Mesothelial cell of epicardium (in vitro differentiated cells): ENCODE measurements around the gene PPP1CC. TPM values are rescaled to one million over a fixed set of nuclear protein-coding genes. Genes with fewer than 3 reads are reported as not detected.
A peak's percentile ranks its signal among the peaks of the same experiment; 100 is the strongest.
"Not testable (repeated sequence)": the region's sequence is repeated elsewhere in the genome, so short reads cannot be mapped to it uniquely, and the experiment has no call there.

Experiments
- DNase-seq, 2 experiments: peaks; one replicate each; pipeline ENCODE4 v3.0.0; 2021; ENCODE audit warnings: low spot score in 2 of 2; ENCODE audit not compliant: unreplicated experiment in 2 of 2
- H3K27ac Mint-ChIP-seq: 2 replicates; pipeline ENCODE4 v1.8.0; 2021; ENCODE audit warnings: mixed read lengths
- H3K27me3 Mint-ChIP-seq: 2 replicates; pipeline ENCODE4 v1.8.0; 2021; ENCODE audit warnings: low read depth, mixed read lengths
- H3K36me3 Mint-ChIP-seq: 2 replicates; pipeline ENCODE4 v1.8.0; 2021; ENCODE audit warnings: mixed read lengths
- H3K4me1 Mint-ChIP-seq: 2 replicates; pipeline ENCODE4 v1.8.0; 2021; ENCODE audit warnings: mixed read lengths
- H3K4me3 Mint-ChIP-seq: 2 replicates; pipeline ENCODE4 v1.8.0; 2021; ENCODE audit warnings: mild to moderate bottlenecking, moderate library complexity, mixed read lengths
- H3K9me3 Mint-ChIP-seq: 2 replicates; pipeline ENCODE4 v1.8.0; 2021; ENCODE audit warnings: mixed read lengths
- CTCF ChIP-seq: fragments of 200-600 bp; sonication (generic); IDR thresholded peaks from one replicate; pipeline ENCODE4 v1.5.0; 2021; ENCODE audit warnings: antibody characterized with exemption; ENCODE audit not compliant: unreplicated experiment
- total RNA-seq: library from RNA; stranded (reverse); gene quantifications from 3 replicates; pipeline ENCODE4 v1.2.1, GENCODE V29; 2021

Gene PPP1CC
- total RNA-seq, 1 donor from 2014 or later, result 150 TPM

DNA sequence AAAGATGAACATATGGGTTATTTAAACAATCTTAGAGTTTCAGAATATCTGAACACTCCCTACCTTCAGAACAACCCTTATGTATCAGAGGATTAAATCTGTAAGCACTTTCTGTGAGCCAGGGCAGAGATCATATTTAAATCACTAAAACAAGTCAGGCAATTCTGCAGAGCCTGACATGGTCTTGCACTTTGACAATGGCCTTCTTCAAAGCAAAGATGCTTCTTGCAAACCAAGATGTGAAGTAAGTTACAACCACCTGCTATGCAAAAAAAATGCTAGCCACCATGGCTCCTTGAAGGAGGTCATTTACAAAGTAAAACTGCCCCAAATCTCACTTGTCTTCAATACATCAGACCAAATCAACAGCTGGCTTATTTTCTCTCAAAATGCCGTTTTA, 3.2 kb downstream of the PPP1CC start:
- peak overlapping the region; percentile 35 for H3K4me3 Mint-ChIP-seq
- DNase-seq, result no peak
- TF ChIP-seq CTCF, result no peak
- peaks cover 49% of the 10 kb centered on the region for H3K4me1 Mint-ChIP-seq
- no peak overlapping the region for H3K27ac Mint-ChIP-seq
- no peaks in the 10 kb centered on the region for H3K9me3 Mint-ChIP-seq
- H3K36me3 Mint-ChIP-seq, result peaks cover 11% of the 10 kb centered on the region
- no peaks in the 10 kb centered on the region for H3K27me3 Mint-ChIP-seq

DNA sequence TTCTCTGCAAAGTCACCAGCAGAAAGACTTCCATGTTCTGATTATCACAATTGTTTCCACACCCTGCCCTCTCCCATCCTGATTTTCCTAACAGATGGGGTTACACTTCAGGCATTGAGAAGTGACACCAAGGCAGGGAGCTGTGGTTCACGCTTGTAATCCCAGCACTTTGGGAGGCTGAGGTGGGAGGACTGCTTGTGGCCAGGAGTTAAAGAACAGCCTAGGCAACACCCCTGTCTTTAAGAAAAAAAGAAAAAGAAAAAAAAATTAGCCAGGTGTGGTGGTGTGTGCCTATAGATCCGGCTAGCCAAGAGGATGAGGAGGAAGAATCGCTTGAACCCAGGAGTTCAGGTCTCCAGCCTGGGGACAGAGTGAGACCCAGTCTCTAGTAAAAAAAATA, 5.2 kb downstream of the PPP1CC start:
- peaks cover 45% of the 10 kb centered on the region for H3K4me1 Mint-ChIP-seq
- H3K4me3 Mint-ChIP-seq, result no peak overlapping the region
- H3K27me3 Mint-ChIP-seq, result no peaks in the 10 kb centered on the region
- no peak for DNase-seq
- no peaks in the 10 kb centered on the region for H3K9me3 Mint-ChIP-seq
- peak overlapping the region; percentile 34 for H3K27ac Mint-ChIP-seq
- H3K36me3 Mint-ChIP-seq, result peaks cover 11% of the 10 kb centered on the region
- TF ChIP-seq CTCF, result no peak

- peaks cover 11% of the 10 kb centered on the region for H3K36me3 Mint-ChIP-seq
- H3K27me3 Mint-ChIP-seq, DNase-seq, H3K9me3 Mint-ChIP-seq, H3K4me3 Mint-ChIP-seq: not testable (repeated sequence)
- H3K27ac Mint-ChIP-seq, result peak overlapping the region; percentile 64
- peaks cover 50% of the 10 kb centered on the region for H3K4me1 Mint-ChIP-seq
Measured at GRCh38 chr12:110737016-110737415, 5.7 kb downstream of the PPP1CC start.

- H3K36me3 Mint-ChIP-seq, result peaks cover 22% of the 10 kb centered on the region
- H3K9me3 Mint-ChIP-seq, result no peaks in the 10 kb centered on the region
- peaks cover 30% of the 10 kb centered on the region for H3K4me1 Mint-ChIP-seq
- H3K4me3 Mint-ChIP-seq, result no peak overlapping the region
- H3K27me3 Mint-ChIP-seq, result no peaks in the 10 kb centered on the region
- H3K27ac Mint-ChIP-seq, result peak overlapping the region; percentile 7
- no peak for TF ChIP-seq CTCF
- DNase-seq, result no peak
Measured at GRCh38 chr12:110733900-110734299, 8.8 kb downstream of the PPP1CC start.

- Mint-ChIP-seq H3K4me3 (no peak overlapping the region), H3K4me1 (peaks cover 23% of the 10 kb centered on the region), H3K27ac (no peak overlapping the region), H3K27me3 (no peaks in the 10 kb centered on the region), H3K36me3 (peaks cover 26% of the 10 kb centered on the region), H3K9me3 (no peaks in the 10 kb centered on the region)
- no peak for DNase-seq
- no peak for TF ChIP-seq CTCF
Measured at GRCh38 chr12:110733089-110733715, 9.5 kb downstream of the PPP1CC start.

DNA sequence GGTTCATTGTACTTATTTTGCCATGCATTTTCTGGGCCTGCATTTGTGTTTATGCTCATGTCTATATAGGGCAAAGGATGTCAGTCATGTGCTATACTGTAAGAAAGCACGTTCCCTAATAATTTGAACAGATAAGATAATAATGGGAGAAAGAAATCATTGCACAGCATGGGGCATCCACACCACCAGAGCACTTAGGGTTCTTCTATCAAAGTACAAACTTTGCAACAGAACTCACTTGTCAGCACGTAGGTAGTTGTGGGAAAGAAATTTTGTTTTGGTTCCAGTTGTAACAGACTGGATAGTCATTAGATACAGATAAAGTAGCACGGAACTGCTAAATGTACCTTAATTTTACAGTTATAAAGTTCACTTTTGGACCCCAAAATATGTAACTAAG, 10.1 kb downstream of the PPP1CC start:
- Mint-ChIP-seq H3K27me3 (no peaks in the 10 kb centered on the region), H3K36me3 (peaks cover 29% of the 10 kb centered on the region), H3K4me3 (no peak overlapping the region), H3K9me3 (no peaks in the 10 kb centered on the region), H3K27ac (no peak overlapping the region), H3K4me1 (peaks cover 20% of the 10 kb centered on the region)
- TF ChIP-seq CTCF, result no peak
- no peak for DNase-seq
